ENCODE results near the gene MGAT5B.

MGAT5B gene

DNA sequence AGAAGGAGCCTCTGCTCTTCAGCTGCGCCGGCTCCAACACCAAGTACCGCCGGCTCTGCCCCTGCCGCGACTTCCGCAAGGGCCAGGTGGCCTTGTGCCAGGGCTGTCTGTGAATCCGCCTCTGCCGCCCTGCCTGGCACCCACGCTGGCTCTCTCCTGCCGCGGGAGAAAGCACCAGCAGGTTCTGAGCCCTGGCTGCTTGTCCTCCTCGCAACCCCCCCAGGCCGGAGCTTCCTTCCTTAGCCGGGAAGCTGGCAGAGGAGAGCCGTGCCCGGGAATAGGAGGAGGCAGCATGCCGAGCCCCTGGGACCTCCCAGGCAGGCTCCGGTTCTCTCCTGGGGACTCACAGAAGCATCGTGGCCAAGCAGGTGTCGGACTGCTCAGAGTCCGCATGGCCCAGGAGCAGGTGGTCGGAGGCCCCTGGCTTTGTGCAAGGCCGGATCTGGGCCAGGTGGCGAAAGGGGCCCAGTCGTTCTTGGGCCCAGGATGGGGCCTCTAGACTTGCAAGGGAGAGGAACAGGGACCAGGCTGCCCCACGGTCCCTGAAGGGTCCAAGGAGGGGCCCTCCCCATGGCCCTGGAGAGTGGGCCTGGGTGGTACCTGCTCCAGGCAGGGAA lies 80.6 kb downstream of the MGAT5B start:
- TF ChIP-seq, protein P1, sequence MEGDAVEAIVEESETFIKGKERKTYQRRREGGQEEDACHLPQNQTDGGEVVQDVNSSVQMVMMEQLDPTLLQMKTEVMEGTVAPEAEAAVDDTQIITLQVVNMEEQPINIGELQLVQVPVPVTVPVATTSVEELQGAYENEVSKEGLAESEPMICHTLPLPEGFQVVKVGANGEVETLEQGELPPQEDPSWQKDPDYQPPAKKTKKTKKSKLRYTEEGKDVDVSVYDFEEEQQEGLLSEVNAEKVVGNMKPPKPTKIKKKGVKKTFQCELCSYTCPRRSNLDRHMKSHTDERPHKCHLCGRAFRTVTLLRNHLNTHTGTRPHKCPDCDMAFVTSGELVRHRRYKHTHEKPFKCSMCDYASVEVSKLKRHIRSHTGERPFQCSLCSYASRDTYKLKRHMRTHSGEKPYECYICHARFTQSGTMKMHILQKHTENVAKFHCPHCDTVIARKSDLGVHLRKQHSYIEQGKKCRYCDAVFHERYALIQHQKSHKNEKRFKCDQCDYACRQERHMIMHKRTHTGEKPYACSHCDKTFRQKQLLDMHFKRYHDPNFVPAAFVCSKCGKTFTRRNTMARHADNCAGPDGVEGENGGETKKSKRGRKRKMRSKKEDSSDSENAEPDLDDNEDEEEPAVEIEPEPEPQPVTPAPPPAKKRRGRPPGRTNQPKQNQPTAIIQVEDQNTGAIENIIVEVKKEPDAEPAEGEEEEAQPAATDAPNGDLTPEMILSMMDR (IDR thresholded peaks at IDR 0.05; ENCODE audit: low read depth, low read length) = no peak
- DNase-seq (ENCODE audit: extremely low read depth, low read depth) = no peak

DNA sequence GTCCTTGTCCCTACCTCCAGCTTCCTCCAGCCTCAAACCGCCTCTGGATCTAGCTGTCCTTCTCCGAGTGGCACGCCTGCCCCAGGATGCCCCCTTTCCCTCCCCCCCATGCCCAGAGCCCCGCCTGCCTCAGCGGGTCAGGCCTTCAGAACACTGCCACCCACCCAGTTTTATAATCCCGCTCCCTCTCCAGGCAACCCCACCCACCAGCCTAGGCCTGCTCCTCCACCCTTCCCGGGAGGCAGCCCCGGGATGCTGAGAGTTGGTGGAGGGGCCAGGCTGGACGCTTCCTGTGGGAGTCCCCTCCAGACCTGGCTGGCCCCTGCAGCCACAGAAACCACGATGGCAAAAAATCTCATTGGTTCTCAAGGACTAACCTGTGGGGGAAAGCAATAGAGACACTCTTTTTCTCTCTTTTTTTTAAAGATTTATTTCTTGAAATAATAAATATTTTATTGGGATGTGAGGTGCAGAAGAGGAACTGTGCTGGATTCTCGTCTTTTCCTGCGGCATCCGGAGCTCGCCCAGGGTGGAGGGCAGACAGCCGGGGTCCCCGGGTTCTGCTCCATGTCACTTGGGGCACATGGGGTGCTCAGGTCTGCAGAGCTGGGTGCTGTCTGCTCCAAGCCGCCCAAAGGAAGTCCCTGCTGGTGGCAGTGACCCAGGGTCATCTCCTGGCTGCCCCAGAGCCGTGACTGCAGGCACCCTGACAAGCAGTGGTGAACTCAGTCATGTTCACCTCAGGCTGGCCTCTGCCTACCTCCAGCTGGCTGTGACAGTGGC lies 81.9 kb downstream of the MGAT5B start:
- TF ChIP-seq, protein P1 (IDR thresholded peaks at IDR 0.05; ENCODE audit: low read depth, low read length) = no peak
- DNase-seq (ENCODE audit: extremely low read depth, low read depth) = no peak

DNA sequence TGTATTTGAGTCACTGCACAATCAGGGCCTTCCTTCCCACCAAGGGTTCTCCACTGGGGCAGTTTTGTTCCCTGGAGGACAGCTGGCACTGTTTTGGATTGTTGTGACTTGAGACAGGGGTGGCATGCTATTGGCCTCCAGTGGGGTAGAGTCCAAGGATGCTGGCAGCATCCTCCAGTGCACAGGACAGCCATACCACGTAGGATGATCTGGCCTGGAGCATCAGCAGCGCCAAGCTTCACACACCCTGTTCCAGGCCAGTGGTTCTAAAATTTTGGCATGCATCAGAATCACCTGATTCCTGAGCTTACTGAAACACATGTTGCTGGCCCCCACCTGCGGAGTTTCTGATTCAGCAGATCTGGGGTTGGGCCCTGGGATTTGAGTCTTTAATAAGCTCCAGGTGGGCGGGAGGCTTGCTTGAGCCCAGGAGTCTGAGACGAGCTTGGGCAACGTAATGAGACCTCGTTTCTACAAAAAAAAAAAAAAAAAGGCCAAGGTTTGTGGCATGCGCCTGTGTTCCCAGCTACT lies 83.2 kb downstream of the MGAT5B start:
- TF ChIP-seq, protein P1 (IDR thresholded peaks at IDR 0.05; ENCODE audit: low read depth, low read length) = no peak
- DNase-seq (ENCODE audit: extremely low read depth, low read depth) = no peak

DNA sequence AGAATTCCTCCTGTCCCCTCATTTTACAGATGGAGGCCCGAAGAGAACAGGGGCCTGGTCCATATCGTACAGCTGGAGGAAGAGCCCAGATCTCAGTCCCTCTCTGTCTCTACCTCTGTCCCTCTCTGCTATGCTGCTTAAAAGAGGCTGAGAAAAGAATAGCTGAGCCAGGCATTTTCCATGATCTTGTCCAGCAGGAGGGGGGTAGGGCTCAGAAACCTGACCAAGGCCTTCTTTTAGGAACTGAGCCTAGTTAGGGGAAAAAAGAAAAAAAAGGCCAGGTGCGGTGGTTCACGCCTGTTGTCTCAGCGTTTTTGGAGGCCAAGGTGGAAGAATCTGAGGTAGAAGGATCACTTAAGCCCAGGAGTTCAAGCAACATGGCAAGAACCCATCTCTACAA lies 84.2 kb downstream of the MGAT5B start:
- TF ChIP-seq, protein P1 (IDR thresholded peaks at IDR 0.05; ENCODE audit: low read depth, low read length) = no peak
- DNase-seq (ENCODE audit: extremely low read depth, low read depth) = no peak

DNA sequence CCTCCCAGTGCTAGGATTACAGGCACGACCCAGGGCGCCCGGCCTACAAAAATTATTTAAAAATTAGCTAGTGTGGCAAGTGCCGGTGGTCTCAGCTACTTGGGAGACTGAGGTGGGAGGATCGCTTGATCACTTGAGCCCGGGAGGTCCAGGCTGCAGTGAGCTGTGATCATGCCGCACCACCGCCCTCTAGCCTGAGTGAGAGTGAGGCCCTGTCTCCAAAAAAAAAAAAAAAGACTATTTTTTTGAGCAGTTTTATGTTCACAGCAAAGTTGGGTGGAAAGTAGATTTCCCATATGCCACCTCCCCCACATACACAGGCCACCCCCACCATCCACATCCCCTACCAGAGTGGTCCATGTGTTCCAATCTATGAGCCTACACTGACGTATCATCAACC lies 84.9 kb downstream of the MGAT5B start:
- TF ChIP-seq, protein P1 (IDR thresholded peaks at IDR 0.05; ENCODE audit: low read depth, low read length) = no peak
- DNase-seq (ENCODE audit: extremely low read depth, low read depth) = no peak

DNA sequence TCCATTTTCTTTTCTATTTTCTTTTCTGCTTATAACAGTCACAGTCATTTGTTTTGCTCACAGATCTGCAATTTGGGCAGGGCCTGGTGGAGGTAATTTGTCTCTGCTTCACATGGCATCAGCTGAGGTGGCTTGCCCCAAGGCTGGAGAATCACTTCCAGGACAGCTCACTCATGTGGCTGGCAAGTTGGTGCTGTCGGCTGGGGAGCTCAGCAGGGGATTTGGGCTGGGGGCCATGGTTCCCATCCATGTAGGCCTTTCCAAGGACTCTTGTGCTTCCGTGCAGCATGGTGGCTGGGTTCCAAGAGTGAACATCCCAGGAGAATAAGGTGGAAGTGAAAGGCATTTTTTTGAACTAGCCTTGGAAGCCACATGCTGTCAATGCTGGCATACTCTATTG lies 85.7 kb downstream of the MGAT5B start:
- DNase-seq (ENCODE audit: extremely low read depth, low read depth) = no peak
- TF ChIP-seq, protein P1 (IDR thresholded peaks at IDR 0.05; ENCODE audit: low read depth, low read length) = no peak

DNA sequence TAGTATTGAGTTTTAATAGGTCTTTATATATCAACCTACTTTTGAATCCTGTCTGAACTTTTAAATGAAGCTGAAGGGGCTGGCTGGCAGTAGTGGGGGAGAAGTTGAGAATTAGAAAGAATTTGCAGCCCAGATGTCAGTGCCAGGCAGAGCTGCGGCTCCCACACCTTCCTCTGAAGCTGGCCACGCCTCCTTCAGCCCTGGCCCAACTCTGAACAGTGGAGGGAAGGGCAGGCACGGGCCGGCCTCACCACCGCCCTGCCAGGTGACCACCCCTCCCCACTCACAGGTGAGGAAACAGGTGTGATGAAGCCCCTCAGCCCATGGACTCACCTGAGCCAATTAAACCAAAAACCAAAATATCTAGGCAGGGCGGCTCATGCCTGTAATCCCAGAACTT lies 87.0 kb downstream of the MGAT5B start:
- TF ChIP-seq, protein P1 (IDR thresholded peaks at IDR 0.05; ENCODE audit: low read depth, low read length) = no peak
- no peak for DNase-seq (ENCODE audit: extremely low read depth, low read depth)

Data from AG09319 (cell line).